ENCODE results near the gene TMEM170A.

GRCh38 chr16:75485230-75486013 is 20.9 kb upstream of the TMEM170A start:
- TF ChIP-seq CTCF (conservative IDR thresholded peaks at IDR 0.05; ENCODE audit: low read depth, low read length), result no peak
- no peak for TF ChIP-seq EZH2 (IDR thresholded peaks at IDR 0.05; ENCODE audit: low read length, unreplicated experiment)
- no peak for TF ChIP-seq EZH2phosphoT487 (IDR thresholded peaks at IDR 0.05; ENCODE audit: borderline replicate concordance, low read length)

Measured in PC-3 (cell line).